NCI-H1048 (cell line): ENCODE measurements around the gene FBXO28.
A peak's percentile ranks its signal among the peaks of the same experiment; 100 is the strongest.

ENCODE experiments used
- DNase-seq: peaks from one replicate; lab custom pipeline; 2025; lab: John Stamatoyannopoulos, UW

The FBXO28 gene

DNA sequence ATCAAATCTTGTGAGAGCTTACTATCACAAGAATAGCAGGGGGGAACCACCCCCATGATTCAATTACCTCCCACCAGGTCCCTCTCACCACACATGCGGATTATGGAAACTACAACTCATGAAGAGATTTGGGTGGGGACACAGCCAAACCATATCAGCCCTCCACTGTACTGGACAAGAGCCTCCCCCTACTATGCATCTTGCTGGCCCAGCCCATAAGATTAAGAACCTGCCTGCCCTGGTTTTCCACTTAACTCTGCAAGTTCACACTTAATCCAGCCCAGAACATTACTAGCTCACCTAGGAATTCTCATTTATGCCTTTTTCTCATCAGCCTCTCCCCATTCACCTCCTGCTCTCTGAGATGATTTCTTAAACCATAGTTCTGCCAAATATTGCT lies 18.0 kb upstream of the FBXO28 start:
- DNase-seq, result no peak

DNA sequence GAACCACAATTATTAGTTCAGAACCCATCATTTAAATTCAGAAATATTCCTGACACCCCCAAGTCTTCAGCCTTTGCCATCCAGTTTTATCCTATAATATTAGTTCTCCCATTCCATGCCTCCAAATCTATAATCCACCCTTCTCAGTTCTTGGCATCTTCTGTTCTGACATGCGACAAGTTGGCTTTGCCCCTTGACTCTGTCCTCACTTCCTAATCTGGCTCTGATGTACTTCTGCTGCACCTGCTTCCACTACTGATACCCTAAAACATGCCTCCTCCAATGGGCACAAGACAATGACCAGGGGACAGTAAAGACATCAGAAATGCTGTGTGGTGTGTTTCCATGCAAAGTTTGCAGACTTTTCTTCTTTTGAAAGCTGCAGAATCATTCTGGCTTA lies 17.1 kb upstream of the FBXO28 start:
- DNase-seq, result no peak

DNA sequence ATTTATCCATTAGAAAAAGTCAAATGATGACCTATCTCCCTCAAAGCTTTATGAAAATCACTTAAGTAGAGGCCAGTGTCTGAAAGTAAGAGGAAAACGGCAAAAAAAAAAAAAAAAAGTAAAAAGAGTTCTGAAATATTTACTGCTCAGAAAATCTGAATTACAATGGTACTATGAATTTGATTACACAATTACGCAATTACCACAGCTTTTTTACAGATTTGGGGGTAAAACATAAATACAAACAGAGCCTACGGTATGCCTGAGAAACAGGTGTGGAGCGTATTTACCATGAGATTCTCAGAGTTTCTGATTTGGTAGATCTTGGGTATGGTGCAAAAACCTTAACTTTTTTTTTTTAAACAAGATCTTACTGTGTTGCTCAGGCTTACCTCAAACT lies 15.9 kb upstream of the FBXO28 start:
- no peak for DNase-seq

DNA sequence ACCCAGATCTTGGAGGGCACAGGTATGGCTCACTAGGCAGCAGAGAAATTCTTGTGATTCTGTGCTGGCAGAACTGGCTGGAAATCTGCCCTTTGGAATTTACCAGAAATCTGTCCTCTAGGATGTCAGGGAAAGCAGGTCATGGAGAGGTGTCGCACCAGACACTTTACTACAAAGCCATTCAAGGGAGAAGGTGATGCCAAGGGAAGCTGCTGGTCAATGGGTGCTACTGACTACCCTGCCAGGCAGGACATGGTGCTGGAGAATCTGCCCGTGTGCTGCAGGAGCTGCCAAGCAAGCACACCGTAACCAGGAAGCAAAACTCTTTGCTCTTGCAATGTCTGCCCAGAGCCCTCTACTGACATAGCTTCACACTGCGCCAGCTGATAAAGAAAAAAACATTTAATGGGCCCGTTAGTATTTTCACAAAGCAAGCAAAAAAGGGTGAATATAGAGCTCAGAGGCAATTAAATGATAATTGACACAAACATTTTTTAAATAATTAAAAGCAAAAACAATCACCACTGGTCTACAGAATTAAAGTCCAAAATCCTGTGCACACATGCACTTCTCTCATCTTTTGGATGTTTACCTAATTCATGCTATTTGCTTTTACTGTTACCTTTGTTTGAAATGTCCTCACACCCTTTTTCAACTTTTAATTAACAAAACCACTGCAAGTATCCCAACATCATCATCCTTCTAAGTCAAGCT lies 7.2 kb upstream of the FBXO28 start:
- peak; percentile 22 for DNase-seq

DNA sequence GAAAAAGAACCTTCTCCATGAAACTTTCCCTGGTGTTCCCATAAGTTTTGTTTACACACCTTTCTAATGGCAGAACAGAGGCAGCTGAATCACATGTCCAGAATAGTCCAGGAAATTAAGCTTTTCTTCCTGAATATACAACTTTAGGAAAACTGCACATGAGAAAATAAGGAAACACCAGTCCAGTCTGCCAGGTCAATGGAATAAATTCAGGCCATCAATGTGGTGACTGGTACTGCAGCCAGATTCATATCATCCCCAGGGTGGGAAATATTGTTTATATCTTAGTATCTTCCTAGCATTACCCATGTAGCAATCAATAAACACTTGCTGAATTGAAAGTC lies 6.7 kb upstream of the FBXO28 start:
- DNase-seq, result no peak

DNA sequence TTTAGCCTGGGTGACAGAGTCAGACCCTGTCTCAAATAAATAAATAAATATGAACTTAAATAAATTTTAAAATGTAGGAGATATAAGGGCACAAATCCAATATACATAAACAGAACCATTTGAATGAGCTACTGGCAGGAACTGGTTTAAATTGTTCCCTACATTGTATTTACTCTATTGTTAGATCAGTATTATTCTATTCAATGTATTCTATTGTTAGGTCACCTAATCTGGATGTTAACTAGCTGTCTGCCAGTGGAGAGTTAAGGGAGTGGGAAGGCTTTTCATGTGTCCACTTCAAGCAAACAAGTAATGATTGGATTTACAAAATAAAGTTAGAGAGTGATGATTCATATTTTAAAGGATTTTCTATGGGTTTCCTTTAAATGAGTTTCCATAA lies 4.9 kb upstream of the FBXO28 start:
- no peak for DNase-seq

DNA sequence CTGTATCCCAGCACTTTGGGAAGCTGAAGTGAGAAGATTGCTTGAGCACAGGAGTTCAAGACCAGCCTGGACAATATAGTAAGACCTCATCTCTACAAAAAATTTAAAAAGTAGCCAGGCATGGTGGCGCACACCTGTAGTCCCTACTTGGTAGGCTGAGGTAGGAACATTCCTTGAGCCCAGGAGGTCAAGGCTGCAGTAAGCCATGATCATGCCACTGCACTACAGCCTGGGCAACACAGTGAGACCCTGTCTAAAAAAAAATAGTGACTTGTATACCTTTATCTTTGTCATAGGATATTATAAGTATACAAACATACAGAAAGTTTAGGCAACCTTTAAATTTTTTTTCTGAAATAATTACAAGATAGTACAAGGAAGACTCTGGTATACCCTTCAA lies 3.9 kb upstream of the FBXO28 start:
- no peak for DNase-seq

DNA sequence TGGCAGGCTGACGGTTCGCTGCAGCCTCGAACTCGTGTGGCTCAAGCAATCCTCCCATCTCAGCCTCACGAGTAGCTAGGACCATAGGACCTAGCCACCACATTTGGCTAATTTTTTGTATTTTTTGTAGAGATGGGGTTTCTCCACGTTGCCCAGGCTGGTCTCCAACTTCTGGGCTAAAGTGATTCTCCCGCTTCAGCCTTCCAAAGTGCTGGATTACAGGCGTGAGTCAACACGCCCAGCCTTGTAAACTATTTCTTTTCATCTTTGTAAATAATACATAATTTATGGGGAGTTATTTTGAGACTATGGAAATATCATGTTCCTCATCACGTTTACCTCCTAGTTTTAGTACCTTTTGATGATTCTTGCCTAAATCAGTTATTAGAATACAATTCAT lies 906 bp upstream of the FBXO28 start:
- no peak for DNase-seq

DNA sequence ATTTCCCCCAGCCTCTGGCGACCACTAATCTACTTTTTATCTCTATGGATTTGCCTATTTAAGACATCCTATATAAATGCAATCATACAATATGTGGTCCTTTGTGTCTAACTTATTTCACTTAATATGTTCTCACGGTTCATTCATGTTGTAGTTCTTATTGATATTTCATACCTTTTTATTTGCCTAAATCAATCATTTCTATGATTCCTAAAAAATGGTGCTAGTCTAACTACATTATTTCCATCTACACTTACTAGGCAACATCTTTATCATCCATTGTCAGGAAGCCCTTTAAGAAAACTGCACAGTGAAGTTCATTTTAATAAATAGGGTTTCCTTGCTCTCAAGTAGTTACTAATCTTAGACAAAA lies 380 bp upstream of the FBXO28 start:
- DNase-seq, result no peak

DNA sequence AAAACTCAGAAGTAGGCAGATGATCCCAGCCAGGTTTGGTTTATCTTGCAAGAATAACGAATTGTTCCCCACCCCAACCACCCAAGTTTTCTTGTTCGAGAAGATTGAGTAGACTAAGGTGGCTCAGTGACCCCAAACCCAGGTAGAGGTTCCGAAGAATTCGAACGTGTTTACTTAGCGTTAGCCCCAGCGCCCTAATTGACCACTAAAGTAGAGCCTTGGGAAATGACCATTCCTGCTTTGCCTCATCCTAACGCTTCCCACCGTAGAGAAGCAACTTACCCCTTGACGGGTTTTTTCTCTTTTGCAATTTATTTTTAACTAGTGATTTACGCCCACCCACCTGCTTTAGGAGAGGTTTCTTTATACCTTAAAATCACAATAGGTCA lies 870 bp downstream of the FBXO28 start:
- DNase-seq, result no peak

DNA sequence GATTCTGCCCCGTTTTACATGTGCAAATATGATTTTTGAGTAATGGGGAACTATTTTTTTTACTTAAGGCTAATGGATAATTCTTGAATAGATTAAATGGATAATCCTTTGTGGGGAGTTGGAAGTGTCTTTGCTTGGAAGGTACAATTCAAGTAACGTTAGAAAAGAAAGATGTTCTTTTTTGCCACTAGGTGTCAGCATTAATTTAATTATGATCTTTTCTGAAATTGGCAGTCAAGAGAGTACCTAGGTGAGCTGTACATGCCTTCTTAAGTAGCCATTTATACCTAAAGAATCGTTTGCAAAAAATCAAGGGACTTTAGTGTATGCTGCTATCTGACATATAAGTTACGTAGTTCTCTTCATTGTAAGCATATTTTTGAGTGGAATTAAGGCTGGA lies 2.2 kb downstream of the FBXO28 start:
- peak; percentile 77 for DNase-seq

DNA sequence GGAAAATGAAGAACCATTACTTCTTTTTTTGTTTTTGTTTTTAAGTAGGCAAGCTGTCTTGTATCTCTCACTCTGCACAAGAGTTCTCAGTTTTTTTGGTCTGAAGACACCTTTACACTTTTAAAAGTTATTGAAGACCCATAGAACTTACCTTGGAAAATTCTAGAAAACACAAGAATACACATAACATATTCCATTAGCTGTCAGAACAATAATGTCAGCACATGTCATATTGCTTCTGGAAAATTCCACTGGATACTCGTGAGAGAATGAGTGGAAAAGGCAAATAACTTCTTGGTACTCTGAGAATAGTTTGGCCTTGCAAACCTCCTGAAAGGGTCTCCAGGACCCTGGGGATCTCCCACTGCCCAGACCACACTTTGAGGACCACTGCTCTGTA lies 4.8 kb downstream of the FBXO28 start:
- no peak for DNase-seq

DNA sequence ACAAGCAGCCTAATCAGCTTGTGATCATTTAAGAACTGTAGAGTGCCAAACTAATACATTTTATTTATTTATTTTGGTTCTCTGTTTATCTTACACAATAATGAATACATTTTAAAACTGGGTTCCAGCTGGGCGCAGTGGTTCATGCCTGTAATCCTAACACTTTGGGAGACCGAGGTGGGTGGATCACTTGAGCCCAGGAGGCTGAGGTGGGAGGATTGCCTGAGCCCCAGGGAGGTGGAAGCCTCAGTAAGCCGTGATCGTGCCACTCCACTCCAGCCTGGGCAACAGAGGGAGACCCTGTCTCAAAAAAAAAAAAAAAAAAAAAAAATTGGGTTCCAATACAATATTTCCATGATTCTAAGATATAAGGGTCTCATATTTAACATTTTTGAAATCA lies 9.2 kb downstream of the FBXO28 start:
- DNase-seq, result no peak

DNA sequence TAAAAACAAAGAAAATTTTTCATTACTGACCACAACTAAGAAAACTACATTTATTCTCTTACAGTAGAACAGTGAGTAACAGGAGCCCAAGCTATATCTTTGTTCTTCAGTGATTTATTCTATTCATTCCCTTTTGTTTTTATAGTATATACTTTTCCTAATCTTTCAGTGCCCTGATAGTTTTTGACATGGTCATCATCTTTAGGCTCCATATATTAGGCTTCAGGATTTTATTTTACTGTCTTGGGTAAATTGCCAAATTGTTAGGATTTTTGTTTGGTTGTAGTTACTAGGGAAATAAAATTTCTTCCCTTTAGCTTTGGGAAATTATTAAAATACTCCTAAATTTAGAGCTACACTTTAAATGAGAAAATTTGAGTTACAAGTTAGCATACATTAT lies 10.3 kb downstream of the FBXO28 start:
- DNase-seq, result no peak

DNA sequence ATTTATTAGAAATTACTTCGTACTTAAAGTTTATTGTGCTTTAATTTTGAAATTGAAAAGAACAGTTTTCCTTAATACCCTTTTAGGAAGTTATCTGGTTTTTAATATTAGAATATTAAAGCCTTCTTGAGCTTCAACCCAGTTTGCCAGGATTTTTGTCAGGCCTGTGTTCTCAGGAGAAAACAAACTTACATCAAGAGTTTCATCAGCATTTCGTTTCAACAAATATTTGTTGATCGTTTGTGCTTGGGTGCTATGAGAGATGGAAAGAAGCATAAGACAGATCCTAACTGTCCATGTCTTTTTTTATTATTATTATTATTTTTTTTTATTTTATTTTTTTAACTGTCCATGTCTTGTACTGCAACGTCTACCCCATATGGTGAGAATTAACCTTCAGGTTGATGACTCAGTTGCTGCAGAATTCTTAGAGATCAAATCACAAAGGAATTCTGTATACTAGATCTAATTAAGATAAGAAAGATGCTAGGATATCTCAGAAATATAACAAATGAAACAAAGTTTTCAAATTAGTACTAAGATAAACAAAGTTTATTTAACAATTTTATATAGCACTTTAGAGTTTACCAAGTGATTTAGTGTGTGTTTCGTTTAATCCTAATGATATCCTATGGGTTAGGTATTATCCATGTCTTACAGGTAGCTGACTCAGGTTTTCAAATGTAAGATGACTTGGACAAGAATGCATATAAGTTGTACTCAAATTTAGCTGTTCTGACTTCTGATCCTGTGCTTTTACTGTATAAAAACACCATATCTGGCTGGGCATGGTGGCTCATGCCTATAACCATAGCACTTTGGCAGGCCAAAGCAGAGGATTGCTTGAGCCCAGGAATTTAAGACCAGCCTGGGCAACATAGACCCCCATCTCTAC lies 14.3 kb downstream of the FBXO28 start:
- no peak for DNase-seq

DNA sequence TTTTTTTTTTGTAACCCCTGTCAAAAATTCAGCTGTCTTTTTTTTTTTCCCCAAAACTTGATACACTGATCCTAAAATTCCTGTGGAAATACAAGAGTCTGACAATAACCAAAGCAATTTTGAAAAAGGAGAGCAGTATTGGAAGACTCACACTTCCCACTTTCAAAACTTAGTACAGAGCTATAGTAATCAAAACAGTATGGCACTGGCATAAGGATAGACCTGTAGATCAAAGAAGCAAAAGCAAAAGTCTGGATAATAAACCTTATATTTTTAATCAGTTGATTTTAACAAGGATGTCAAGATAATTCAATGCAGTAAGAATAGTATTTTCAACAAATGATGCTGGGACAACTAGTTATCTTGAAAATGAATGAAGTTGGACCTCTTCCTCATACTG lies 17.3 kb downstream of the FBXO28 start:
- DNase-seq, result no peak

DNA sequence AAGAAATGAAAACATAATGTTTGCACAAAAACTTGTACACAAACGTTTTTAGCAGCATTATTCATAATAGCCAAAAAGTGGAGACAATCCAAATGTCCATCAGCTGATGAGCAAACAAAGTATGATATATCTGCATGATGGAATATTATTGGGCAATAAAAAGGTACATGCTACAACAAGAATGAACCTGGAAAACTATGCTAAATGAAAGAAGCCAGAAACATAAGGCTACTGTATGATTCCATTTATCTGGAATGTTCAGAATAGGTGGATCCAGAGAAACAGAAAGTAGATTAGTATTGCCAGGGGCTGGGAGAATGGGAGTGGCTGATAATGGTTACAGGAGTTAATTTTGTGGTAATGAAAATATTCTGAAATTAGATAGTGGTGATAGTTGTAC lies 19.0 kb downstream of the FBXO28 start:
- no peak for DNase-seq

DNA sequence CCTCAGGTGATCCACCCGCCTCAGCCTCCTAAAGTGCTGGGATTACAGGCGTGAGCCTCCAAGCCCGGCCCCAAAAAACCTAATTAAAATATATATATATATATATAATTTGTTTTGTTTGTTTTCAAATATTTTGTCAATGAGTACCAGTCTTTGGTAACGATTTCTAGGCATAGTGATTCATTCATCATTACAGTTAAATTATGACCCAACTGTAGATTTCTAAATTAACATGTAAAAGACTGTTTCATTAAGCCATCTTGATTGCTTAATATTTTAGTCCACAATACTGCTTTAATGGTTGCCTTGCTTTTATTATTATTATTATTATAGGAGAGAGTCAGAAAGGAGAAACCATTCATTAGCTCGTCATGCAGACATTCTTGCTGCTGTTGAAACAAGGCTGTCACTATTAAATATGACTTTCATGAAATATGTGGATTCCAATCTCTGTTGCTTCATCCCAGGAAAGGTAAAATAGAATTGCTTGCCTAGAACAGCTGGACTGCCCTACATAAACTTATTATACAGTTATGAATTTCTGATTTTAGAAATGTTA lies 19.9 kb downstream of the FBXO28 start:
- DNase-seq, result no peak

DNA sequence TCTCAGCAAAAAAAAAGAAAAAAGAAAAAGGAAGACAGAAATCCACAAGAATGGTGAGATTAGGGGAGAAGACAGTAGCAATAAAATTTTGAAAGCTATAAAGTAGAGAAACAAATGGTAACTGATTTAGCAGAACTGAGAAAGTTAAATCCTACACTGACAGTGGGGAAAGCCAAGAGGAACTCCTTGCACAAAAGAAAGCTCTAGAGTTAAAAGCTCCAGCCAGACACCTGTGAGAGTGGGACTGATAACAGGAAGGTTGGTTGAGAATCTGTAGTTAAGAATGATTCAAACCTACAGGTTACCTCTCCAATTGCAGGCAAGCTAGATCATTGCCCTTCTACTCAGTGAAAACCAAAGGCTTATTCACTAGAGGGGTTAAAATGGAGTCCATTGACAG lies 23.6 kb downstream of the FBXO28 start:
- DNase-seq, result no peak

DNA sequence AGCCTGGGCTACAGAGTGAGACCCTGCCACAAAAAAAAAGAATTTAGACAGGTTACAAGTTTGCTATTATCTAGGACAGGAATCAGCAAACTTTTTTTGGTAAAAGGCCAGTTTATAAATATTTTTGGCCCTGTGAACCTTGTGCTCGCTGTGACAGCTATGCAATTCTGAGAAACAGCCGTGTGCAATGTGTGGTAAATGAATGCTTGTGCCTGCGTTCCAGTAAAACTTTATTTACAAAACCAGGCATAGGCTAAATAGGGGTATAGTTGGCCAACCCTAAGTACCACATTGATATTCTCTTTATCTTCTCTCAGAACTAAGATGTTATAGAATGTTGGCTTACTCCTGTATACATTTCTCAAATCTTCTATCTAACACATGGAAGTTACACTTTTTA lies 24.3 kb downstream of the FBXO28 start:
- DNase-seq, result no peak

DNA sequence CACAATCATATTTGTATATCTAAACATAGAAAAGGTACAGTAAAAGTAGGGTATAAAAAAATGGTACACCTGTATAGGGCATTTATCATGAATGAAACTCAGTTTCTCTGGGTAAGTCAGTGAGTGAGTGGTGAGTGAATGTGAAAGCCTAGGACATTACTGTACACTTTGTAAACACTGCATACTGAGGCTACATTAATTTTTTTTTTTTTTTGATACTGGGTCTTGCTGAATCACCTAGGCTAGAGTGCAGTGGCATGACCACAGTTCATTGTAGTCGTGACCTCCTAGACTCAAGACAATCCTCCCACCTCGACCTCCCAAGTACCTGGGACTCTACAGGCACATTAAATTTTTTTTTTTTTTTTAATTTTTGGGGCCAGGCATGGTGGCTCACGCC lies 27.8 kb downstream of the FBXO28 start:
- DNase-seq, result no peak

DNA sequence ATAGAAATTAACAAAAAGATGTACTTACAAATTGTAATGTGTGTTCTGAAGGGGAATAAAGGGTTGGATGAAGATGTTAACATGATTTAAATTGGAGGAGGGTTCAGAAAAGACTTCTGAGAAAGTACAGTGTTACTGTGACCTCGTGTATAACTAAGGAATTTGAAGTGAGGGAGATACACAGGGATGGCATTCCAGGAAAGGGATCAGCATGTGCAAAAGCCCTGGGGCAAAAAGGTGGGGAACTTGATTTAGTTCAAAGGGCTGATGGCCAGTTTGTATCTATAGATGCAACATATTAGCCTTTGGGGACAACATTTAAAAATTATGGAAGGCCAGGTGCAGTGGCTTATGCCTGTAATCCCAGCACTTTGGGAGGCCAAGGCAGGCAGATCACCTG lies 35.8 kb downstream of the FBXO28 start:
- DNase-seq, result no peak

DNA sequence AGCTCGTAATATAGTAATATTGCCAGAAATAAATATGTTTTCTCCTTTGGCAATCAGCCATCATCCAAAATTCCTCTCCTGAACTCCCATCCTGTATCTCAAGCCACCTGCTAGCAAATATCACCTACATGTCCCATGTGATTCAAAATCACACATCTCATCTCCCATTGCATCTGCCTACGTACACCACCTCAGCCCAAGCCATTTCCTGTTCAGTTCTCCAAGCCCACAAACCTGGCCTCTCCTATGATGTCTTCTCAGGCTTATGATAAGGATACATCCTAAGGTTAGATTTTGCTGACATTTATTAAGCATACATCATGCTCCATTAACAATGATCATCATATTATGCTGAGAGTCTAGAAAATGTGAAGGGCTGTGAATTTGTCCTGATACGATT lies 37.2 kb downstream of the FBXO28 start:
- no peak for DNase-seq

DNA sequence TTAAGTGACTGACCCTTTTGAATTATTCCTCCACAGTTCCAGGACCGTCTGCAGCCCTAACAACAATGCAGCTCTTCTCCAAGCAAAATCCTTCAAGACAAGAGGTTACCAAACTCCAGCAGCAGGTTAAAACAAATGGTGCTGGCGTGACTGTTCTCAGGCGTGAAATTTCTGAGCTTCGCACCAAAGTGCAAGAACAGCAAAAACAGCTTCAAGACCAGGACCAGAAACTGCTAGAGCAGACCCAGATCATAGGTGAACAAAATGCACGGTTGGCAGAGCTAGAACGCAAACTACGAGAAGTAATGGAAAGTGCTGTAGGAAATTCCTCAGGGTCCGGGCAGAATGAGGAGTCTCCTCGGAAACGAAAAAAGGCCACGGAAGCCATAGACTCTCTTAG lies 43.4 kb downstream of the FBXO28 start:
- no peak for DNase-seq
